ENCODE measurements around the gene TTBK2. TPM values are rescaled to one million over a fixed set of nuclear protein-coding genes. Genes with fewer than 3 reads are reported as not detected.

TTBK2 gene
- total RNA-seq, 2 donors from 2014 or later, result 6.5 to 22.1 TPM

DNA sequence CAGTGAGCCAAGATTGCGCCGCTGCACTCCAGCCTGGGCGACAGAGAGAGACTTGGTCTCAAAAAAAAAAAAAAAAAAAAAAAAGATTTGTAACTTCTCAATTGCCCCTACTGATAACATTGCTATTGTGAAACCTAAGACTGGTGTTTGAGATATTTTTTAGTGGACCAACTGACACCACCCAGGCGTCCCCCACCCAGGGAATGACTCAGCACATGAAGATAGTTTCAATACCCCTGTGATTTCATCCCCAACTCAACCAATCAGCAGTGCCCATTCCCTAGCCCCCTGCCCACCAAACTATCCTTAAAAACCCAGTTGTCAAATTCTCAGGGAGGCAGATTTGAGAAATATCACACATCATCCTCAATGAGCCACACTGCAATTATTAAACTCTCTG lies 76.9 kb downstream of the TTBK2 start:
- DNase-seq (no peak), ATAC-seq (no peak)
- WGBS, 2 donors, result 88 to 95% methylated on average over 4 of the region's 4 CpGs
- no peak for TF ChIP-seq POLR2A (IDR thresholded peaks at IDR 0.05)
- TF ChIP-seq, protein P1, sequence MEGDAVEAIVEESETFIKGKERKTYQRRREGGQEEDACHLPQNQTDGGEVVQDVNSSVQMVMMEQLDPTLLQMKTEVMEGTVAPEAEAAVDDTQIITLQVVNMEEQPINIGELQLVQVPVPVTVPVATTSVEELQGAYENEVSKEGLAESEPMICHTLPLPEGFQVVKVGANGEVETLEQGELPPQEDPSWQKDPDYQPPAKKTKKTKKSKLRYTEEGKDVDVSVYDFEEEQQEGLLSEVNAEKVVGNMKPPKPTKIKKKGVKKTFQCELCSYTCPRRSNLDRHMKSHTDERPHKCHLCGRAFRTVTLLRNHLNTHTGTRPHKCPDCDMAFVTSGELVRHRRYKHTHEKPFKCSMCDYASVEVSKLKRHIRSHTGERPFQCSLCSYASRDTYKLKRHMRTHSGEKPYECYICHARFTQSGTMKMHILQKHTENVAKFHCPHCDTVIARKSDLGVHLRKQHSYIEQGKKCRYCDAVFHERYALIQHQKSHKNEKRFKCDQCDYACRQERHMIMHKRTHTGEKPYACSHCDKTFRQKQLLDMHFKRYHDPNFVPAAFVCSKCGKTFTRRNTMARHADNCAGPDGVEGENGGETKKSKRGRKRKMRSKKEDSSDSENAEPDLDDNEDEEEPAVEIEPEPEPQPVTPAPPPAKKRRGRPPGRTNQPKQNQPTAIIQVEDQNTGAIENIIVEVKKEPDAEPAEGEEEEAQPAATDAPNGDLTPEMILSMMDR (IDR thresholded peaks at IDR 0.05), result no peak
- H3K36me3 ChIP-seq (replicated peaks in 1 of 2; ENCODE audit: insufficient read depth in 1 of 2, low read depth in 2 of 2), result no peaks in the 10 kb centered on the region
- H3K27me3 ChIP-seq, result no peaks in the 10 kb centered on the region
- H3K9me3 ChIP-seq, result peaks cover 0 to 7% (median 0%) of the 10 kb centered on the region in 3 donors
- H3K4me3 ChIP-seq, result no peak overlapping the region
- intact Hi-C loops (cut with DNase I), result no loop called here
- H3K4me1 ChIP-seq, result no peaks in the 10 kb centered on the region
- H3K27ac ChIP-seq, result no peak overlapping the region

DNA sequence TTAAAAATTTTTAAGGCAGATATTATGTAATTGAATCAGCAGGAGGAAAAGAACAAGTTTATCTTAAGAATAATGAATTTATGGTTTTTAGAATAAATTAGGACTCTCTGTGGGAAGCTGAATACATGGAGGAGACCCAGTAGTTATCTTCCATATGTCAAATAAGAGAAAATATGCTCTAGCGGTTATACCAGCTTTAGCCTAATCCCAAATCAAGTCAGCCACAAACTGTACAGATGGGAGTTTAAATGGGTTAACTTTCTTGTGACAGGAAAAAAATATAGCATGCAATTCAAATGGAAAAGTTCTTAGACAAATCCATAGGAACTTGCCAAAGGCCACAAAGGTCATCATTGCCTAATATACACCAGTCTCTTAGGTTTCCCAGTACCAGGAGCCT lies 84.3 kb downstream of the TTBK2 start:
- Histone ChIP-seq H3K36me3 (replicated peaks in 1 of 2; ENCODE audit: insufficient read depth in 1 of 2, low read depth in 2 of 2) (no peaks in the 10 kb centered on the region), H3K4me3 (no peak overlapping the region), H3K27ac (no peak overlapping the region), H3K27me3 (no peaks in the 10 kb centered on the region), H3K9me3 (no peaks in the 10 kb centered on the region), H3K4me1 (no peaks in the 10 kb centered on the region)
- ATAC-seq, result no peak
- no peak for TF ChIP-seq POLR2A (IDR thresholded peaks at IDR 0.05)
- TF ChIP-seq, protein P1 (IDR thresholded peaks at IDR 0.05), result no peak
- intact Hi-C loops (cut with DNase I), result no loop called here
- 93 to 96% methylated on average over 1 of the region's 1 CpG for WGBS, 2 donors
- no peak for DNase-seq

DNA sequence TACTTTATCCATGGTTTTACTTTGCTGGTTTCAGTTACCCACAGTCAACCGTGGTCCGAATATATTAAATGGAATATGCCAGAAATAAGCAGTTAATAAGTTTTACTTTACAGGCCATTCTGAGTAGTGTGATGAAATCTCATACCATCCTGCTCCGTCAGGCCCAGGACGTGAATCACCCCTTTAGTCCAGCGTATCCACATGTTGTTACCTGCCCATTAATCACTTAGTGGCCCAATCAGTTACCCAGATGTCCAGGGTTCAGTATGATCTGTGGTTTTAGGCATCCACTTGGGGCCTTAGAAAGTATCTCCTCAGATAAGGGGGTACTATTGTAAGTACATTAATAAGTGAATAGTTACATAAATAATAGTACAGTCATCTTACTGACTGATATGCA lies 88.0 kb downstream of the TTBK2 start:
- H3K27me3 ChIP-seq, result no peaks in the 10 kb centered on the region
- WGBS, 2 donors, result 89 to 94% methylated on average over 5 of the region's 5 CpGs
- ATAC-seq, result no peak
- no peaks in the 10 kb centered on the region for H3K9me3 ChIP-seq
- H3K27ac ChIP-seq, result no peak overlapping the region
- intact Hi-C loops (cut with DNase I), result no loop called here
- no peak for DNase-seq
- H3K4me3 ChIP-seq, result no peak overlapping the region
- no peaks in the 10 kb centered on the region for H3K4me1 ChIP-seq
- no peak for TF ChIP-seq POLR2A (IDR thresholded peaks at IDR 0.05)
- TF ChIP-seq, protein P1 (IDR thresholded peaks at IDR 0.05), result no peak
- H3K36me3 ChIP-seq (replicated peaks in 1 of 2; ENCODE audit: insufficient read depth in 1 of 2, low read depth in 2 of 2), result no peaks in the 10 kb centered on the region

GRCh38 chr15:42826251-42826890 lies 94.2 kb downstream of the TTBK2 start:
- TF ChIP-seq, protein P1 (IDR thresholded peaks at IDR 0.05), result no peak
- no peak for TF ChIP-seq POLR2A (IDR thresholded peaks at IDR 0.05)
- DNase-seq, result no peak
- H3K27ac ChIP-seq, result no peak overlapping the region
- no peak overlapping the region for H3K4me3 ChIP-seq
- H3K4me1 ChIP-seq, result no peaks in the 10 kb centered on the region
- no peaks in the 10 kb centered on the region for H3K9me3 ChIP-seq
- intact Hi-C loops (cut with DNase I), result no loop called here
- 90 to 92% methylated on average over 4 of the region's 4 CpGs for WGBS, 2 donors
- H3K27me3 ChIP-seq, result no peaks in the 10 kb centered on the region
- no peaks in the 10 kb centered on the region for H3K36me3 ChIP-seq (replicated peaks in 1 of 2; ENCODE audit: insufficient read depth in 1 of 2, low read depth in 2 of 2)
- ATAC-seq, result no peak

DNA sequence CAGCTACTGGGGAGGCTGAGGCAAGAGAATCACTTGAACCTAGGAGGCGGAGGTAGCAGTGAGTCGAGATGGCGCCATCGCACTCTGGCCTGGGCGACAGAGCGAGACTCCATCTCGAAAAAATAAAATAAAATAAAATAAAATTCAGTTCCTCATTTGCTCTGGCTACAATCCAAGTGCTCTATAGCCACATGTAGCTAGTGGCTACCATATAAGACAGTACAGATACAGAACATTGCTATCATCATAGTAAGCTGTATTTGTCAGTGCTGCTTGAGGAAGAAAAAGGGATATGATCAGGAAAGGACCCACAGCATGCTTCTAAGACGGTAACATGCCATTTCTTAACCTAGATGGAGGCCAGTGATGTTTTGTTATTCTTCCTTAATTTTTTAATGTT lies 95.0 kb downstream of the TTBK2 start:
- DNase-seq (no peak), ATAC-seq (no peak)
- Histone ChIP-seq H3K4me1 (no peaks in the 10 kb centered on the region), H3K9me3 (no peaks in the 10 kb centered on the region), H3K4me3 (no peak overlapping the region), H3K36me3 (replicated peaks in 1 of 2; ENCODE audit: insufficient read depth in 1 of 2, low read depth in 2 of 2) (no peaks in the 10 kb centered on the region), H3K27me3 (no peaks in the 10 kb centered on the region), H3K27ac (no peak overlapping the region)
- 94 to 95% methylated on average over 8 of the region's 8 CpGs for WGBS, 2 donors
- TF ChIP-seq POLR2A (IDR thresholded peaks at IDR 0.05), result no peak
- TF ChIP-seq, protein P1 (IDR thresholded peaks at IDR 0.05), result no peak
- intact Hi-C loops (cut with DNase I), result no loop called here

Data from body of pancreas (tissue), 4 donors.